T1000 (cell line): Measurements from ENCODE around the gene PLEKHM2.

Source experiments
- DNase-seq: peaks from one replicate; lab custom pipeline; 2025; ENCODE audit warnings: mixed read lengths; lab: John Stamatoyannopoulos, UW

The PLEKHM2 gene

GRCh38 chr1:15702722-15703550 lies 18.8 kb downstream of the PLEKHM2 start:
- DNase-seq: no peak

- DNase-seq: no peak
Observed at GRCh38 chr1:15703562-15703961, 19.4 kb downstream of the PLEKHM2 start.

- DNase-seq: no peak
Observed at GRCh38 chr1:15704526-15705183, 20.5 kb downstream of the PLEKHM2 start.

GRCh38 chr1:15705184-15705566 lies 21.1 kb downstream of the PLEKHM2 start:
- DNase-seq: no peak

- no peak for DNase-seq
Observed at GRCh38 chr1:15706751-15707150, 22.6 kb downstream of the PLEKHM2 start.

- DNase-seq: no peak
Observed at GRCh38 chr1:15707239-15707925, 23.3 kb downstream of the PLEKHM2 start.

- no peak for DNase-seq
Observed at GRCh38 chr1:15708486-15709137, 24.5 kb downstream of the PLEKHM2 start.

GRCh38 chr1:15709226-15709625 lies 25.1 kb downstream of the PLEKHM2 start:
- DNase-seq: no peak

- no peak for DNase-seq
Observed at GRCh38 chr1:15712168-15712567, 28.0 kb downstream of the PLEKHM2 start.

- no peak for DNase-seq
Observed at GRCh38 chr1:15714406-15715136, 30.5 kb downstream of the PLEKHM2 start.

- DNase-seq: no peak
Observed at GRCh38 chr1:15717418-15718125, 33.5 kb downstream of the PLEKHM2 start.

- DNase-seq: no peak
Observed at GRCh38 chr1:15718199-15718601, 34.1 kb downstream of the PLEKHM2 start.

GRCh38 chr1:15719381-15720120 lies 35.4 kb downstream of the PLEKHM2 start:
- DNase-seq: no peak

- no peak for DNase-seq
Observed at GRCh38 chr1:15720861-15721260, 36.7 kb downstream of the PLEKHM2 start.

- no peak for DNase-seq
Observed at GRCh38 chr1:15722411-15722810, 38.3 kb downstream of the PLEKHM2 start.

GRCh38 chr1:15722836-15723532 lies 38.9 kb downstream of the PLEKHM2 start:
- DNase-seq: no peak

- DNase-seq: no peak
Observed at GRCh38 chr1:15723631-15724246, 39.6 kb downstream of the PLEKHM2 start.

- DNase-seq: no peak
Observed at GRCh38 chr1:15724949-15725880, 41.1 kb downstream of the PLEKHM2 start.
